Heart right ventricle (tissue), 16 donors: Measurements from ENCODE around the gene ZBTB44. TPM values are rescaled to one million over a fixed set of nuclear protein-coding genes. Genes with fewer than 3 reads are reported as not detected.

Experiments
- ATAC-seq, 8 donors: fragments of 200-7000 bp; cut with Tn5 transposase; one replicate each; pipeline ENCODE4 v1.9.1; 2020; ENCODE audit warnings: mild to moderate bottlenecking in 8 of 8, moderate library complexity in 8 of 8, moderate number of reproducible peaks in 1 of 8
- DNase-seq, 2 donors: peaks; one replicate each; pipeline ENCODE4 v3.0.0-alpha.2; 2020
- H3K27ac ChIP-seq, 10 donors: fragments of 200-600 bp; sonication (generic) in 2 of 10; one replicate each; pipeline versions ENCODE4 v1.5.0 to v1.8.0; 2020 to 2022; ENCODE audit warnings: mild to moderate bottlenecking in 3 of 10
- H3K27me3 ChIP-seq, 7 donors: fragments of 200-600 bp; one replicate each; pipeline ENCODE4 v1.8.0; 2021 to 2022; ENCODE audit warnings: mild to moderate bottlenecking in 2 of 7
- H3K36me3 ChIP-seq, 9 donors: fragments of 200-600 bp; sonication (generic) in 1 of 9; one replicate each; pipeline versions ENCODE4 v1.5.0 to v1.8.0; 2020 to 2022; ENCODE audit warnings: mild to moderate bottlenecking in 2 of 9
- H3K4me1 ChIP-seq, 9 donors: fragments of 200-600 bp; sonication (generic) in 1 of 9; one replicate each; pipeline versions ENCODE4 v1.5.0 to v1.8.0; 2020 to 2022; ENCODE audit warnings: mild to moderate bottlenecking in 4 of 9
- H3K4me3 ChIP-seq, 10 donors: fragments of 200-600 bp; sonication (generic) in 2 of 10; one replicate each; pipeline versions ENCODE4 v1.5.0 to v1.8.0; 2020 to 2022; ENCODE audit warnings: mild to moderate bottlenecking in 7 of 10, moderate library complexity in 2 of 10
- H3K9me3 ChIP-seq, 11 donors: fragments of 200-600 bp in 10 of 11; sonication (generic) in 2 of 11; one replicate each; pipeline versions ENCODE4 v1.5.0 to v1.8.0; 2013 to 2022; ENCODE audit warnings: mild to moderate bottlenecking in 2 of 11, control low read depth in 1 of 11, moderate library complexity in 1 of 11
- WGBS, 2 donors: extraction: QIAGEN DNeasy Blood & Tissue Kit; methylation state at CpG; one replicate each; pipeline ENCODE4 v1.1.7; 2013; ENCODE audit warnings: inconsistent platforms in 1 of 2; 5-methylcytosine and 5-hydroxymethylcytosine counted together
- intact Hi-C, 10 donors: fragments of 100-400 bp; cut with DNase I; formaldehyde crosslinking; loops; one replicate each; pipeline versions ENCODE4 v1.11.1 to v1.14.2; 2022
- polyA plus RNA-seq, 2 donors: library from polyadenylated mRNA; stranded (reverse); fragments of 200-250 nt; gene quantifications; one replicate each; pipeline ENCODE4 v1.2.3, GENCODE V29; 2013
- total RNA-seq, 10 donors: library from RNA; stranded (reverse); fragmentation: NEBNext Ultra II Directional in 3 of 10; extraction: Animal tissue kit (Norgen Biotek cat#: 25700) in 3 of 10; gene quantifications; one replicate each; pipeline versions ENCODE4 v1.2.1 to v1.2.4, GENCODE V29; 2021 to 2023
- TF ChIP-seq, protein P1 (sequence below), 9 donors: fragments of 200-600 bp; sonication (generic) in 2 of 9; IDR thresholded peaks; one replicate each; pipeline versions ENCODE4 v1.5.0 to v1.8.0; 2021 to 2022; ENCODE audit warnings: antibody characterized with exemption in 9 of 9, mild to moderate bottlenecking in 5 of 9, moderate library complexity in 1 of 9
- donor health status: Arrhythmogenic right ventricular cardiomyopathy.
- donor health status: ischemic (EF 13 %, LVEDD 7.1; RV severe dilation, severe dysfunction).
- donor health status: healthy with polysubstance abuse.
- donor health status: DM: no; HTN: yes; CAD: no.
- donor health status: DM: no; HTN: no; CAD: no.
- donor health status: ischemic (EF 25% LVEDD 6.9; RV normal size, moderate dysfunction).
- donor health status: ischemic (EF 25% LVEDD 5.7; RV mildly dilated, moderate dysfunction).
- donor health status: healthy.
- donor health status: DM: yes; HTN: yes; CAD: no.
- donor health status: Ischemic cardiomyopathy.
- donor health status: ischemic (EF 35%, LVEDD 5.7; RV mildly dilated, moderate dysfunction).
- donor health status: nonischemic (EF 11% LVEDD 7.7; RV severe dilation, severe dysfunction).
- donor health status: DM: yes; HTN: yes; CAD: no.
- donor health status: PGD.
- donor health status: ischemic (EF 29% LVEDD 5.4; RV normal size, mild dysfunction).
- donor health status: nonischemic (EF 23%, LVEDD 6.1; RV moderate dilation, normal function).

The ZBTB44 gene
- total and polyA plus RNA-seq, 12 donors: 6.8 to 51.6 (median 39.3) TPM

DNA sequence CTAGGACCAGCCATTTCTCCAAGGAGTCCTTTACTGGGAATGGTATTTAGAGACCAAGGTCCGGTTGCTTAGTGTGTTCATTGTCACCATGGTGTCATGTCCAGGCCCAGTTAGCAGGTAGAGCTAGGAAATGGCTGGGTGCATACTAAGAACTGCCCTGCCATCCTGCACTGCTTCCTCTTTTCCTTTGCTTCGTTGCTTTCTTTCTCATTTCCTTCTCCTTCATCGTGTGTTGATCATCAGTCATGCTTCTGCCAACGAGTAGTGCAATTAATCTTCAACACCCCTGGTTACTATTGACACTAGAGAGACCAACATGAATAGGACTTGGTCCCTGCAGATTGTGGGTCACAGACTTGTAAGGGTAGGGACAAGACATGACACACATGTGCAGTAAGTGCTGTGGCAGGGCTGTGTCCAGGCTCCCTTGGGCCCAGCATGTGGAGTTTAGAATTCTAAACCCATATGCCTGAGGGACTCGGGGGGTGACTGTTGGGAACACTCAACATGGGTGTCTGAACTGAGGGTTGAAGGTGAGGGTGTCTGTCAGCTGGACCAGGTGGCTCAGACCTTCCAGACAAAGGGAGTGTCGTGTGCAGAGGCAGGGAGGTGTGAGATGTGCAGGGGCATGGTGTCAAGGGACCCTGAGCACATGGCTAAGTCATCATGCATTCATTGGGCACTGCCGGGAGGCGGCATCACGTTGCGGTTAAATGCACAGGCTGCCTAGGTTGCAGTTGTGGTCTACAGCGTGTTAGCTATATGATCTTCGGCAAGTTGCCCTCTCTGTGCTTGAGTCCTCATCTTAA, 112.5 kb downstream of the ZBTB44 start:
- DNase-seq (no peak), ATAC-seq (no peak)
- no peaks in the 10 kb centered on the region for H3K27me3 ChIP-seq
- H3K4me1 ChIP-seq: no peaks in the 10 kb centered on the region
- no peak overlapping the region for H3K27ac ChIP-seq
- no peak overlapping the region for H3K4me3 ChIP-seq
- WGBS, 2 donors: 85 to 89% methylated on average over 12 of the region's 12 CpGs
- H3K36me3 ChIP-seq: peaks cover 0 to 15% (median 0%) of the 10 kb centered on the region in 9 donors
- TF ChIP-seq, protein P1, sequence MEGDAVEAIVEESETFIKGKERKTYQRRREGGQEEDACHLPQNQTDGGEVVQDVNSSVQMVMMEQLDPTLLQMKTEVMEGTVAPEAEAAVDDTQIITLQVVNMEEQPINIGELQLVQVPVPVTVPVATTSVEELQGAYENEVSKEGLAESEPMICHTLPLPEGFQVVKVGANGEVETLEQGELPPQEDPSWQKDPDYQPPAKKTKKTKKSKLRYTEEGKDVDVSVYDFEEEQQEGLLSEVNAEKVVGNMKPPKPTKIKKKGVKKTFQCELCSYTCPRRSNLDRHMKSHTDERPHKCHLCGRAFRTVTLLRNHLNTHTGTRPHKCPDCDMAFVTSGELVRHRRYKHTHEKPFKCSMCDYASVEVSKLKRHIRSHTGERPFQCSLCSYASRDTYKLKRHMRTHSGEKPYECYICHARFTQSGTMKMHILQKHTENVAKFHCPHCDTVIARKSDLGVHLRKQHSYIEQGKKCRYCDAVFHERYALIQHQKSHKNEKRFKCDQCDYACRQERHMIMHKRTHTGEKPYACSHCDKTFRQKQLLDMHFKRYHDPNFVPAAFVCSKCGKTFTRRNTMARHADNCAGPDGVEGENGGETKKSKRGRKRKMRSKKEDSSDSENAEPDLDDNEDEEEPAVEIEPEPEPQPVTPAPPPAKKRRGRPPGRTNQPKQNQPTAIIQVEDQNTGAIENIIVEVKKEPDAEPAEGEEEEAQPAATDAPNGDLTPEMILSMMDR (IDR thresholded peaks at IDR 0.05): no peak
- H3K9me3 ChIP-seq: peaks cover 0 to 5% (median 0%) of the 10 kb centered on the region in 11 donors
- intact Hi-C loops: no loop called here

DNA sequence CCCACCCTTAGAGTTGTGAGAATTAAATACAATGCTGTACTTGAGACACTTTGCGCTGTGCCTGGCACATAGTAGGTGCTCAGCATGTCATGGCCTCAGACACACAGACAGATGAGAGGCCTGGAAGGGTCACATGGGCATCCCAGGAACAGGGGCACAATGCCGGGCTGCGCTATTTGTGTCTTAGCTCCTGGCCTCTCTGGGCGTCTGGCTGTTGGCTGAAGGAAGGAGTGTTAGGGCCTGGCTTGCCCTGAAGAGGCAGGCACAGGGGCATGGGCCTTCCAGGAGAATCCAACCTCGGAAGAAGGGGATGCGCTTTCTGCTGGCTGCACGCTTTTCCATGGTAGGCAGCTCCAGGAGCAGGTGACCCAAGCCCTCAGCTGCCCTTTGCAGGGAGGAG, 113.7 kb downstream of the ZBTB44 start:
- no peak for DNase-seq
- H3K27me3 ChIP-seq: no peaks in the 10 kb centered on the region
- H3K9me3 ChIP-seq: peaks cover 0 to 5% (median 0%) of the 10 kb centered on the region in 11 donors
- intact Hi-C loops: no loop called here
- no peaks in the 10 kb centered on the region for H3K4me1 ChIP-seq
- H3K27ac ChIP-seq: no peak overlapping the region
- WGBS, 2 donors: 87 to 97% methylated on average over 7 of the region's 7 CpGs
- TF ChIP-seq, protein P1 (IDR thresholded peaks at IDR 0.05): no peak
- peaks cover 0 to 15% (median 0%) of the 10 kb centered on the region in 9 donors for H3K36me3 ChIP-seq
- H3K4me3 ChIP-seq: no peak overlapping the region
- no peak for ATAC-seq

DNA sequence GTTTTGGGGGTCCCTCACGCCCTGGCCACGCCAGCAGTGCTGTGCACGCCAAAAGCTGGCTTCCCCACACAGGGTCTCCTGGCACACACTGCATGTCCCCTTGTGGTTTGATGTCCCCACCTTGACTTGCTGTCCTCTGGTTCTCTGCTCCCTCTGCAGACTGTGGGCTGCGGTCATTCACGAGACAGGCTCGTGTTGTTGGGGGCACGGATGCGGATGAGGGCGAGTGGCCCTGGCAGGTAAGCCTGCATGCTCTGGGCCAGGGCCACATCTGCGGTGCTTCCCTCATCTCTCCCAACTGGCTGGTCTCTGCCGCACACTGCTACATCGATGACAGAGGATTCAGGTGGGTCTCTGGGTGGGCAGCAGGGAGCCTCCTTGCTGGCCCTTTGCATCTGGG, 114.9 kb downstream of the ZBTB44 start:
- H3K27me3 ChIP-seq: no peaks in the 10 kb centered on the region
- intact Hi-C loops: no loop called here
- H3K27ac ChIP-seq: no peak overlapping the region
- H3K36me3 ChIP-seq: peaks cover 0 to 15% (median 0%) of the 10 kb centered on the region in 9 donors
- DNase-seq (no peak), ATAC-seq (no peak)
- no peaks in the 10 kb centered on the region for H3K4me1 ChIP-seq
- WGBS, 2 donors: 85 to 91% methylated on average over 12 of the region's 12 CpGs
- TF ChIP-seq, protein P1 (IDR thresholded peaks at IDR 0.05): no peak
- peaks cover 0 to 5% (median 0%) of the 10 kb centered on the region in 11 donors for H3K9me3 ChIP-seq
- H3K4me3 ChIP-seq: no peak overlapping the region

DNA sequence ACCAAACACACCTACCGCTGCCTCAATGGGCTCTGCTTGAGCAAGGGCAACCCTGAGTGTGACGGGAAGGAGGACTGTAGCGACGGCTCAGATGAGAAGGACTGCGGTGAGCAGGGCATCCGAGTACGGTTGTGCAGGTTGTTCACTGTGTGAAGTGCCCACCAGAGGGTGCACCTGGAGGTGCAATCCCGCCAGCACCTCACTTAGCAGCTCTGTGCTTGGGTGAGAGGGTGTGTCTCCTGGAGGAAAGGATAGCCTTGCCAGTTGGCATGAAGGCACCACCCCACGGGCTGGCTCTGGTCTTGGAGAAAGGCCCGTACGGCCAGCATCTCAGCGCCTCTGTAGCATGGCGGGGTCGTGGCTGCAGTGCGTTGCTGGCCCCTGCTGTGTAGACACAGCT, 115.8 kb downstream of the ZBTB44 start:
- H3K27me3 ChIP-seq: no peaks in the 10 kb centered on the region
- H3K9me3 ChIP-seq: peaks cover 0 to 5% (median 0%) of the 10 kb centered on the region in 11 donors
- peaks cover 0 to 15% (median 0%) of the 10 kb centered on the region in 9 donors for H3K36me3 ChIP-seq
- H3K27ac ChIP-seq: no peak overlapping the region
- no peaks in the 10 kb centered on the region for H3K4me1 ChIP-seq
- ATAC-seq: no peak
- intact Hi-C loops: no loop called here
- TF ChIP-seq, protein P1 (IDR thresholded peaks at IDR 0.05): no peak
- 93 to 98% methylated on average over 15 of the region's 15 CpGs for WGBS, 2 donors
- H3K4me3 ChIP-seq: no peak overlapping the region
- DNase-seq: no peak
